Measurements from ENCODE around the gene CCNF. TPM values are rescaled to one million over a fixed set of nuclear protein-coding genes. Genes with fewer than 3 reads are reported as not detected.

The CCNF gene
- total and polyA plus RNA-seq, 4 donors: 0.88 to 46.3 (median 1.8) TPM

DNA sequence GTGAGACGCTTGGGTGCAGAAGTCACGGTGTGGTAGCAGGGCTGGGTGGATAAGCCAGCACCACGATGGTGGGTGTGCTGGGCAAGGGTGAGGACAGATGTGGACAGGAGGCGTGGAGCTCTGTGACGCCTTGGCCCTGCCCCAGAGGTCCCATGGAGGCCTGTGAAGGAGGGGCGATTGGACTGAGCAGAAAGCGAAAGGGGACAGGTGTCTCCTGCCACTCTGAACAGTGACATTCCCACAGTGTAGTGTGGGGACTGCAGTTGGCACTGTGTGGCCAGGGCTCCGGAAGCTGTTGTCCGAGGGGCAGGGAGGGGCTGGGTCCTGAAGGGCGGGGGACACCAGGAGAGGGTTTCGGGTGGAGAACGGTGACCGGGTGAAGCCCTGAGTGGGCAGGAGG lies 53.0 kb downstream of the CCNF start:
- H3K4me3 ChIP-seq (ENCODE audit: low read depth in 1 of 3, low read length in 3 of 3): no peak overlapping the region
- TF ChIP-seq EGR1 (IDR thresholded peaks at IDR 0.05; ENCODE audit: low read depth in 2 of 2): no peak
- TF ChIP-seq, protein P1, sequence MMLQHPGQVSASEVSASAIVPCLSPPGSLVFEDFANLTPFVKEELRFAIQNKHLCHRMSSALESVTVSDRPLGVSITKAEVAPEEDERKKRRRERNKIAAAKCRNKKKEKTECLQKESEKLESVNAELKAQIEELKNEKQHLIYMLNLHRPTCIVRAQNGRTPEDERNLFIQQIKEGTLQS (IDR thresholded peaks at IDR 0.05): no peak
- H3K36me3 ChIP-seq (ENCODE audit: control insufficient read depth in 4 of 4, insufficient read depth in 3 of 4, low read depth in 1 of 4, low read length in 3 of 4): no peaks in the 10 kb centered on the region
- no peaks in the 10 kb centered on the region for H3K27me3 ChIP-seq (ENCODE audit: control insufficient read depth in 4 of 4, insufficient read depth in 4 of 4, low read length in 3 of 4)
- no peaks in the 10 kb centered on the region for H3K9me3 ChIP-seq (ENCODE audit: control insufficient read depth in 4 of 4, low read length in 3 of 4)
- H3K9ac ChIP-seq (ENCODE audit: low read depth in 1 of 2, low read length in 2 of 2): no peak overlapping the region
- peaks cover 20 to 58% (median 34%) of the 10 kb centered on the region in 4 donors for H3K4me1 ChIP-seq (ENCODE audit: control insufficient read depth in 4 of 4, insufficient read depth in 4 of 4, low read length in 3 of 4)
- DNase-seq (ENCODE audit: low spot score): no peak
- H3K27ac ChIP-seq (ENCODE audit: low read depth in 1 of 2, low read length in 2 of 2): no peak overlapping the region
- 90% methylated on average over 13 of the region's 13 CpGs for WGBS

DNA sequence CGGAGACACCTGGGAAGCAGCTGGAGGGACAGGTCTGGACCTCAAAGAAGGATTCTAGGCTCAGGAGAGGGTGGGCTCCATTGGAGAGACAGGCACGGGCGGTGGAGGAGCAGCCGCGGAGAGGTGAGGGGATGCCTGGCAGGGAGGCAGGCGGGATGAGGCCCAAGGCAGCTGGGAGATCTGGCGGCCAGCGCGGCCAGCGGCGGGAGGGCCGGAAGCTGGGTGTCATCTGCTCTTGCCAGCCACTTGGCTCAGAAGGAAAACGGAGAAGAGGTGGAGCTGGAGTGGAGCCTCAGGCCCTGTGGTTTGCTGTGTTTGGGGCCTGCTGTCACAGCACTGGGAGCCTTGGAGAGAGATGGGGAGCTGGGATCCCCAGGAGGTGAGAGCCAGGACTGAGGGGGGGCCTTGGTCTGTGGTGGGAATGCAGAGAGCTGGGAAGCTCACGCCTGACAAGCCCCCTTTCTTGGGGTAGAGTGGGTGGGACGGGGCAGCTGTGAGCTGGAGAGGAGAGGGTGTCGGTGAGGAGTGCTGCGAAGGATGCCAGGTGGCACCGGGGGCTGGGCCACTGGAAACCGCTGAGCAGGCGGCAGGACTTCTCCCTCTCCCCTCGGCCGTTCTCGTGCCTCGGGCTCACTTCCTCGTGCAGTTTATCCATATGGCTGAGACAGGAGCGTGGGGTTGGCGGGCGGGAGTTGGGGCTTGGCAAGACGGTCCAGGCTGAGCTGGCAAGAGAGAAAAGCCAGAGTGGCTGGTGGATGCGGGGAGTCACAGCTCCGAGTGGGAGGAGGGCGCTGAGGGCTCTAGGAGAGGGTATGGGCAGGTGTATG lies 53.7 kb downstream of the CCNF start:
- H3K27ac ChIP-seq (ENCODE audit: low read depth in 1 of 2, low read length in 2 of 2): no peak overlapping the region
- H3K36me3 ChIP-seq (ENCODE audit: control insufficient read depth in 4 of 4, insufficient read depth in 3 of 4, low read depth in 1 of 4, low read length in 3 of 4): no peaks in the 10 kb centered on the region
- no peak overlapping the region for H3K4me3 ChIP-seq (ENCODE audit: low read depth in 1 of 3, low read length in 3 of 3)
- no peaks in the 10 kb centered on the region for H3K27me3 ChIP-seq (ENCODE audit: control insufficient read depth in 4 of 4, insufficient read depth in 4 of 4, low read length in 3 of 4)
- no peak for TF ChIP-seq HNF4A (conservative IDR thresholded peaks at IDR 0.05)
- TF ChIP-seq TAF1 (conservative IDR thresholded peaks at IDR 0.05): no peak
- TF ChIP-seq, protein P1 (IDR thresholded peaks at IDR 0.05): no peak
- TF ChIP-seq, protein P2, sequence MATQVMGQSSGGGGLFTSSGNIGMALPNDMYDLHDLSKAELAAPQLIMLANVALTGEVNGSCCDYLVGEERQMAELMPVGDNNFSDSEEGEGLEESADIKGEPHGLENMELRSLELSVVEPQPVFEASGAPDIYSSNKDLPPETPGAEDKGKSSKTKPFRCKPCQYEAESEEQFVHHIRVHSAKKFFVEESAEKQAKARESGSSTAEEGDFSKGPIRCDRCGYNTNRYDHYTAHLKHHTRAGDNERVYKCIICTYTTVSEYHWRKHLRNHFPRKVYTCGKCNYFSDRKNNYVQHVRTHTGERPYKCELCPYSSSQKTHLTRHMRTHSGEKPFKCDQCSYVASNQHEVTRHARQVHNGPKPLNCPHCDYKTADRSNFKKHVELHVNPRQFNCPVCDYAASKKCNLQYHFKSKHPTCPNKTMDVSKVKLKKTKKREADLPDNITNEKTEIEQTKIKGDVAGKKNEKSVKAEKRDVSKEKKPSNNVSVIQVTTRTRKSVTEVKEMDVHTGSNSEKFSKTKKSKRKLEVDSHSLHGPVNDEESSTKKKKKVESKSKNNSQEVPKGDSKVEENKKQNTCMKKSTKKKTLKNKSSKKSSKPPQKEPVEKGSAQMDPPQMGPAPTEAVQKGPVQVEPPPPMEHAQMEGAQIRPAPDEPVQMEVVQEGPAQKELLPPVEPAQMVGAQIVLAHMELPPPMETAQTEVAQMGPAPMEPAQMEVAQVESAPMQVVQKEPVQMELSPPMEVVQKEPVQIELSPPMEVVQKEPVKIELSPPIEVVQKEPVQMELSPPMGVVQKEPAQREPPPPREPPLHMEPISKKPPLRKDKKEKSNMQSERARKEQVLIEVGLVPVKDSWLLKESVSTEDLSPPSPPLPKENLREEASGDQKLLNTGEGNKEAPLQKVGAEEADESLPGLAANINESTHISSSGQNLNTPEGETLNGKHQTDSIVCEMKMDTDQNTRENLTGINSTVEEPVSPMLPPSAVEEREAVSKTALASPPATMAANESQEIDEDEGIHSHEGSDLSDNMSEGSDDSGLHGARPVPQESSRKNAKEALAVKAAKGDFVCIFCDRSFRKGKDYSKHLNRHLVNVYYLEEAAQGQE (IDR thresholded peaks at IDR 0.05): no peak
- H3K9me3 ChIP-seq (ENCODE audit: control insufficient read depth in 4 of 4, low read length in 3 of 4): no peaks in the 10 kb centered on the region
- no peak for DNase-seq (ENCODE audit: low spot score)
- H3K9ac ChIP-seq (ENCODE audit: low read depth in 1 of 2, low read length in 2 of 2): no peak overlapping the region
- 79% methylated on average over 32 of the region's 32 CpGs for WGBS
- peaks cover 20 to 52% (median 31%) of the 10 kb centered on the region in 4 donors for H3K4me1 ChIP-seq (ENCODE audit: control insufficient read depth in 4 of 4, insufficient read depth in 4 of 4, low read length in 3 of 4)

DNA sequence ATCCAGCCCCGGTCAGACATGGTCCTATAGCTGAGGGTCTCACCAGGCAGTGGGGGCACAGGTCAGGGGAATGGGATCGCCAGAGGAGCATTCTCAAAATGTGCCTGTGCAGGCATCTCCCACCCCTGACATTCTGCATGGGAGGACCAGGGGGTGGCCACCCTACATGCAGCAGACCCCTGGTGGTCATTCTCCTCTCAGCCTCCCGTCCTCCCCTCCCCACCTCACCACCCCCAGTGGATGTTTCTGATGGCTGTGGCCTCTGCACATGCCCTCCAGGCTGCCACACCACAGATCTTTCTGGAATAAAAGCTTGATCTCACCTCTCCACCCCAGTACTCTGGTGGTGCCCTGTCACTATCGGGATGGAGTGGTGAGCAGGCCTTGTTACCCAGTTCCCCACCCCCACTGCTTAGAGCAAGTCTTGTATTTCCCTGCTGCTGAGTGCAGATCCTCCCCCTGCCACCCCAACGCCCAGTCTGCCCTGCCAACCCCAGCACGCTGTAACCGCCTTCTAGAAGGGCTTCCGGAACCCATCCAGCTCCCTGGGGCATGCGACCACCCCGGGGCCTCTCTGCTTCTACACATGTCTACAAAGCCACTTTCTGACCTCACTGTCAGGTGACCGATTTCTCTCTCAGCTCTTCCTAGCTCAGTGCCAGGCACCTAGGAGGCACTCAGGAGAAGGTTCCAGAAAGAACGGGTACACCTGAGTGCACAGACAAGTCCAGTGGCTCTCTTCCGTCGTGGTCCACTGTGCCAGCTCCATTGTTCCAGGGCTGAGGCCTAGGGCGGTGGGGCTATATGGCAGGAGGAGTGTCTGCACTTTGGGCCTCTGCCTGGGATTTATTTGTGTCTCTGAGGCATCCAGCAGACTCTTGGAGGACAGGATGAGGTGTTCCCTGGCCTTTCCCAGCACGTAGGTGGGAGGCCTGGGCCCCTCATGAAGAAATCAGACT lies 55.0 kb downstream of the CCNF start:
- Histone ChIP-seq H3K27ac (ENCODE audit: low read depth in 1 of 2, low read length in 2 of 2) (peak overlapping the region; percentile 5 to 32), H3K4me1 (ENCODE audit: control insufficient read depth in 4 of 4, insufficient read depth in 4 of 4, low read length in 3 of 4) (peaks cover 21 to 47% (median 30%) of the 10 kb centered on the region in 4 donors), H3K4me3 (ENCODE audit: low read depth in 1 of 3, low read length in 3 of 3) (no peak overlapping the region), H3K9me3 (ENCODE audit: control insufficient read depth in 4 of 4, low read length in 3 of 4) (no peaks in the 10 kb centered on the region), H3K27me3 (ENCODE audit: control insufficient read depth in 4 of 4, insufficient read depth in 4 of 4, low read length in 3 of 4) (no peaks in the 10 kb centered on the region), H3K9ac (ENCODE audit: low read depth in 1 of 2, low read length in 2 of 2) (no peak overlapping the region), H3K36me3 (ENCODE audit: control insufficient read depth in 4 of 4, insufficient read depth in 3 of 4, low read depth in 1 of 4, low read length in 3 of 4) (no peaks in the 10 kb centered on the region)
- no peak for DNase-seq (ENCODE audit: low spot score)
- WGBS: 93% methylated on average over 16 of the region's 16 CpGs
- TF ChIP-seq YY1 (IDR thresholded peaks at IDR 0.05): no peak
- no peak for TF ChIP-seq NR2F2 (IDR thresholded peaks at IDR 0.05)
- TF ChIP-seq TAF1 (conservative IDR thresholded peaks at IDR 0.05): no peak
- TF ChIP-seq, protein P3, sequence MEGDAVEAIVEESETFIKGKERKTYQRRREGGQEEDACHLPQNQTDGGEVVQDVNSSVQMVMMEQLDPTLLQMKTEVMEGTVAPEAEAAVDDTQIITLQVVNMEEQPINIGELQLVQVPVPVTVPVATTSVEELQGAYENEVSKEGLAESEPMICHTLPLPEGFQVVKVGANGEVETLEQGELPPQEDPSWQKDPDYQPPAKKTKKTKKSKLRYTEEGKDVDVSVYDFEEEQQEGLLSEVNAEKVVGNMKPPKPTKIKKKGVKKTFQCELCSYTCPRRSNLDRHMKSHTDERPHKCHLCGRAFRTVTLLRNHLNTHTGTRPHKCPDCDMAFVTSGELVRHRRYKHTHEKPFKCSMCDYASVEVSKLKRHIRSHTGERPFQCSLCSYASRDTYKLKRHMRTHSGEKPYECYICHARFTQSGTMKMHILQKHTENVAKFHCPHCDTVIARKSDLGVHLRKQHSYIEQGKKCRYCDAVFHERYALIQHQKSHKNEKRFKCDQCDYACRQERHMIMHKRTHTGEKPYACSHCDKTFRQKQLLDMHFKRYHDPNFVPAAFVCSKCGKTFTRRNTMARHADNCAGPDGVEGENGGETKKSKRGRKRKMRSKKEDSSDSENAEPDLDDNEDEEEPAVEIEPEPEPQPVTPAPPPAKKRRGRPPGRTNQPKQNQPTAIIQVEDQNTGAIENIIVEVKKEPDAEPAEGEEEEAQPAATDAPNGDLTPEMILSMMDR (IDR thresholded peaks at IDR 0.05; ENCODE audit: low read depth, low read length, missing input control): no peak
- TF ChIP-seq HNF4A (conservative IDR thresholded peaks at IDR 0.05): no peak
- TF ChIP-seq HNF4G (IDR thresholded peaks at IDR 0.05): no peak
- no peak for TF ChIP-seq RAD21 (IDR thresholded peaks at IDR 0.05)
- no peak for TF ChIP-seq JUND (IDR thresholded peaks at IDR 0.05)
- no peak for TF ChIP-seq GABPA (IDR thresholded peaks at IDR 0.05 in 1 of 2, conservative IDR thresholded peaks at IDR 0.05 in 1 of 2)
- TF ChIP-seq RXRA (IDR thresholded peaks at IDR 0.05): no peak
- TF ChIP-seq, protein P4, sequence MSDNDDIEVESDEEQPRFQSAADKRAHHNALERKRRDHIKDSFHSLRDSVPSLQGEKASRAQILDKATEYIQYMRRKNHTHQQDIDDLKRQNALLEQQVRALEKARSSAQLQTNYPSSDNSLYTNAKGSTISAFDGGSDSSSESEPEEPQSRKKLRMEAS (IDR thresholded peaks at IDR 0.05): no peak
- TF ChIP-seq, protein P1 (IDR thresholded peaks at IDR 0.05): no peak
- TF ChIP-seq EGR1 (IDR thresholded peaks at IDR 0.05; ENCODE audit: low read depth in 2 of 2): no peak
- no peak for TF ChIP-seq FOXA2 (IDR thresholded peaks at IDR 0.05)
